ENCODE measurements around the gene GIT2.

Gene GIT2

GRCh38 chr12:109881752-109882151 lies 114.4 kb downstream of the GIT2 start:
- no peak for DNase-seq

- DNase-seq, result no peak
Observed at GRCh38 chr12:109880938-109881337, 115.2 kb downstream of the GIT2 start.

GRCh38 chr12:109880043-109880931 lies 115.9 kb downstream of the GIT2 start, which contains the start of gene GLTP:
TSS of gene GLTP (minus strand) at chr12:109880541. CDS start at chr12:109880374, 167 bp downstream.
- DNase-seq, result peak; percentile 58 to 70

Measured in SW 1271 (cell line).